Duodenal mucosa (tissue), 2 donors: ENCODE results near the gene ARHGAP35.
"Not testable (repeated sequence)": the region's sequence is repeated elsewhere in the genome, so short reads cannot be mapped to it uniquely, and the experiment has no call there.

ENCODE experiments used
- H3K27ac ChIP-seq: one replicate; pipeline ENCODE4 v1.7.0; 2013; ENCODE audit warnings: low read depth, low read length
- H3K27me3 ChIP-seq, 2 donors: one replicate each; pipeline ENCODE4 v1.7.0; 2013; ENCODE audit warnings: low read length in 2 of 2, control low read depth in 1 of 2; ENCODE audit not compliant: insufficient read depth in 2 of 2, control insufficient read depth in 1 of 2
- H3K36me3 ChIP-seq, 2 donors: one replicate each; pipeline ENCODE4 v1.7.0; 2013; ENCODE audit warnings: low read length in 2 of 2, control low read depth in 1 of 2; ENCODE audit not compliant: insufficient read depth in 2 of 2, control insufficient read depth in 1 of 2
- H3K4me1 ChIP-seq, 2 donors: one replicate each; pipeline ENCODE4 v1.7.0; 2013; ENCODE audit warnings: low read length in 2 of 2, control low read depth in 1 of 2; ENCODE audit not compliant: insufficient read depth in 2 of 2, control insufficient read depth in 1 of 2
- H3K4me3 ChIP-seq, 2 donors: one replicate each; pipeline ENCODE4 v1.7.0; 2013; ENCODE audit warnings: low read length in 2 of 2, low read depth in 1 of 2
- H3K9ac ChIP-seq, 2 donors: one replicate each; pipeline ENCODE4 v1.7.0; 2013; ENCODE audit warnings: low read length in 2 of 2, low read depth in 1 of 2
- H3K9me3 ChIP-seq, 2 donors: one replicate each; pipeline ENCODE4 v1.7.0; 2013; ENCODE audit warnings: low read length in 2 of 2, control low read depth in 1 of 2; ENCODE audit not compliant: control insufficient read depth in 1 of 2

The ARHGAP35 gene

GRCh38 chr19:46842791-46843190 is 18.0 kb upstream of the ARHGAP35 start:
- peaks cover 0 to 9% of the 10 kb centered on the region in 2 donors for H3K4me1 ChIP-seq
- H3K36me3 ChIP-seq, result peaks cover 14 to 44% of the 10 kb centered on the region in 2 donors
- no peaks in the 10 kb centered on the region for H3K9me3 ChIP-seq
- no peak overlapping the region for H3K9ac ChIP-seq
- H3K27ac ChIP-seq, result no peak overlapping the region
- no peaks in the 10 kb centered on the region for H3K27me3 ChIP-seq
- no peak overlapping the region for H3K4me3 ChIP-seq

- Histone ChIP-seq H3K36me3 (peaks cover 9 to 39% of the 10 kb centered on the region in 2 donors), H3K27me3 (no peaks in the 10 kb centered on the region), H3K27ac (no peak overlapping the region), H3K4me1 (peaks cover 0 to 9% of the 10 kb centered on the region in 2 donors), H3K9me3 (no peaks in the 10 kb centered on the region), H3K9ac (no peak overlapping the region), H3K4me3 (no peak overlapping the region)
Observed at GRCh38 chr19:46844067-46844489, 16.7 kb upstream of the ARHGAP35 start.

- no peaks in the 10 kb centered on the region for H3K9me3 ChIP-seq
- no peak overlapping the region for H3K27ac ChIP-seq
- no peak overlapping the region for H3K9ac ChIP-seq
- H3K27me3 ChIP-seq, result no peaks in the 10 kb centered on the region
- peaks cover 9 to 30% of the 10 kb centered on the region in 2 donors for H3K36me3 ChIP-seq
- H3K4me1 ChIP-seq, result peaks cover 8 to 9% of the 10 kb centered on the region in 2 donors
- H3K4me3 ChIP-seq, result no peak overlapping the region
Observed at GRCh38 chr19:46845959-46846459, 14.8 kb upstream of the ARHGAP35 start.

- no peaks in the 10 kb centered on the region for H3K27me3 ChIP-seq
Observed at GRCh38 chr19:46847528-46847927, 13.3 kb upstream of the ARHGAP35 start.

GRCh38 chr19:46848389-46848788 is 12.4 kb upstream of the ARHGAP35 start:
- peaks cover 8 to 9% of the 10 kb centered on the region in 2 donors for H3K4me1 ChIP-seq
- H3K4me3 ChIP-seq, result no peak overlapping the region
- H3K9me3 ChIP-seq, result no peaks in the 10 kb centered on the region
- no peak overlapping the region for H3K9ac ChIP-seq
- no peaks in the 10 kb centered on the region for H3K27me3 ChIP-seq
- H3K36me3 ChIP-seq, result peaks cover 6 to 17% of the 10 kb centered on the region in 2 donors
- H3K27ac ChIP-seq, result no peak overlapping the region

More at GRCh38 chr19:46847528-46847927, 13.3 kb upstream of the ARHGAP35 start:
- Histone ChIP-seq H3K9ac (no peak overlapping the region), H3K9me3 (no peaks in the 10 kb centered on the region), H3K36me3 (peaks cover 6 to 26% of the 10 kb centered on the region in 2 donors), H3K4me3 (no peak overlapping the region), H3K27ac (no peak overlapping the region), H3K4me1 (peaks cover 8 to 9% of the 10 kb centered on the region in 2 donors)

GRCh38 chr19:46849610-46850009 is 11.2 kb upstream of the ARHGAP35 start:
- Histone ChIP-seq H3K27ac (no peak overlapping the region), H3K4me3 (peak overlapping the region; percentile 82 to 93), H3K9ac (peak overlapping the region; percentile 74 to 84), H3K4me1 (peaks cover 8 to 9% of the 10 kb centered on the region in 2 donors), H3K27me3 (no peaks in the 10 kb centered on the region), H3K36me3 (peaks cover 6 to 8% of the 10 kb centered on the region in 2 donors), H3K9me3 (no peaks in the 10 kb centered on the region)

- Histone ChIP-seq H3K27ac (peak within 1 kb of the TSS; percentile 55), H3K4me1 (peaks cover 9% of the 10 kb centered on the region in 2 donors), H3K9me3 (no peaks in the 10 kb centered on the region), H3K27me3 (no peaks in the 10 kb centered on the region), H3K9ac (peak within 1 kb of the TSS; percentile 74 to 84), H3K36me3 (peaks cover 6 to 7% of the 10 kb centered on the region in 2 donors), H3K4me3 (peak within 1 kb of the TSS; percentile 82 to 93)
Observed at GRCh38 chr19:46850228-46851203, 10.3 kb upstream of the ARHGAP35 start, which contains the start of gene AP2S1. AP2S1 (minus strand) TSS chr19:46850846; CDS start chr19:46850766, 80 bp downstream.

GRCh38 chr19:46852830-46853229 is 8.0 kb upstream of the ARHGAP35 start:
- peaks cover 0 to under 1% of the 10 kb centered on the region in 2 donors for H3K36me3 ChIP-seq
- peaks cover 15 to 19% of the 10 kb centered on the region in 2 donors for H3K4me1 ChIP-seq
- H3K4me3 ChIP-seq, result no peak overlapping the region
- H3K9ac ChIP-seq, result no peak overlapping the region
- no peaks in the 10 kb centered on the region for H3K27me3 ChIP-seq
- no peak overlapping the region for H3K27ac ChIP-seq
- no peaks in the 10 kb centered on the region for H3K9me3 ChIP-seq

GRCh38 chr19:46854698-46855097 is 6.1 kb upstream of the ARHGAP35 start:
- peaks cover 12 to 19% of the 10 kb centered on the region in 2 donors for H3K4me1 ChIP-seq
- H3K9me3 ChIP-seq, H3K27ac ChIP-seq, H3K36me3 ChIP-seq, H3K4me3 ChIP-seq, H3K27me3 ChIP-seq, H3K9ac ChIP-seq: not testable (repeated sequence)
